CD4-positive, alpha-beta T cell treated with Interleukin-10 for 1 hour (primary cell): ENCODE results near the gene DTNA.
"Not testable (repeated sequence)": the region's sequence is repeated elsewhere in the genome, so short reads cannot be mapped to it uniquely, and the experiment has no call there.

Experiments used
- DNase-seq: peaks from one replicate; pipeline ENCODE4 v3.0.0-alpha.2; 2020

The DTNA gene

GRCh38 chr18:34864836-34865497 is 154.9 kb downstream of the DTNA start:
- no peak for DNase-seq

GRCh38 chr18:34866310-34866709 is 156.2 kb downstream of the DTNA start:
- no peak for DNase-seq

GRCh38 chr18:34866739-34867138 is 156.6 kb downstream of the DTNA start:
- DNase-seq = no peak

- no peak for DNase-seq
Observed at GRCh38 chr18:34867520-34867919, 157.4 kb downstream of the DTNA start.

GRCh38 chr18:34870555-34871310 is 160.6 kb downstream of the DTNA start:
- DNase-seq = no peak

GRCh38 chr18:34871435-34871834 is 161.3 kb downstream of the DTNA start:
- no peak for DNase-seq

- DNase-seq = no peak
Observed at GRCh38 chr18:34872066-34872465, 162.0 kb downstream of the DTNA start.

- DNase-seq = no peak
Observed at GRCh38 chr18:34873986-34874580, 164.0 kb downstream of the DTNA start.

- DNase-seq = no peak
Observed at GRCh38 chr18:34875150-34875549, 165.1 kb downstream of the DTNA start.

- no peak for DNase-seq
Observed at GRCh38 chr18:34880403-34880802, 170.3 kb downstream of the DTNA start.

- no peak for DNase-seq
Observed at GRCh38 chr18:34880882-34881834, 171.1 kb downstream of the DTNA start.

- DNase-seq = no peak
Observed at GRCh38 chr18:34884436-34884835, 174.3 kb downstream of the DTNA start.

GRCh38 chr18:34886177-34886576 is 176.1 kb downstream of the DTNA start:
- DNase-seq = no peak

- no peak for DNase-seq
Observed at GRCh38 chr18:34887881-34888580, 177.9 kb downstream of the DTNA start.

- DNase-seq = no peak
Observed at GRCh38 chr18:34890486-34891085, 180.5 kb downstream of the DTNA start.

- no peak for DNase-seq
Observed at GRCh38 chr18:34892379-34892778, 182.3 kb downstream of the DTNA start.

GRCh38 chr18:34893239-34893638 is 183.1 kb downstream of the DTNA start:
- DNase-seq = no peak

GRCh38 chr18:34901299-34901698 is 191.2 kb downstream of the DTNA start:
- DNase-seq = no peak

- no peak for DNase-seq
Observed at GRCh38 chr18:34904994-34905393, 194.9 kb downstream of the DTNA start.

- not testable (repeated sequence) for DNase-seq
Observed at GRCh38 chr18:34906985-34907384, 196.9 kb downstream of the DTNA start.

GRCh38 chr18:34909637-34910364 is 199.7 kb downstream of the DTNA start:
- DNase-seq = no peak
